Measurements from ENCODE around the gene PTH1R.

- TF ChIP-seq POLR2AphosphoS5 (IDR thresholded peaks at IDR 0.05; ENCODE audit: borderline replicate concordance, low read depth, low read length) (no peak), EZH2 (IDR thresholded peaks at IDR 0.05) (no peak)
These were observed 55.7 kb downstream of the PTH1R start for GRCh38 chr3:46933261-46933660.
